Heart left ventricle (tissue), 13 donors: ENCODE measurements around the gene TRPM3.

Experiments
- POLR2A ChIP-seq, 2 donors: fragments of 450-650 bp; IDR thresholded peaks; one replicate each; pipeline ENCODE4 v1.6.1; 2017; ENCODE audit warnings: antibody characterized with exemption in 2 of 2, mild to moderate bottlenecking in 2 of 2, moderate library complexity in 2 of 2
- TF ChIP-seq, protein P1 (sequence below), 12 donors: fragments of 200-600 bp; sonication (generic) in 4 of 12; IDR thresholded peaks; one replicate each; pipeline versions ENCODE4 v1.5.0 to v1.8.0; 2018 to 2022; ENCODE audit warnings: antibody characterized with exemption in 12 of 12, mild to moderate bottlenecking in 5 of 12
- donor health status: ischemic (EF 13 %, LVEDD 7.1; RV severe dilation, severe dysfunction).
- donor health status: DM: no; HTN: yes; CAD: no.
- donor health status: DM: no; HTN: no; CAD: no.
- donor health status: ischemic (EF 25% LVEDD 6.9; RV normal size, moderate dysfunction).
- donor health status: ischemic (EF 25% LVEDD 5.7; RV mildly dilated, moderate dysfunction).
- donor health status: ischemic (EF 35%, LVEDD 5.7; RV mildly dilated, moderate dysfunction).
- donor health status: nonischemic (EF 11% LVEDD 7.7; RV severe dilation, severe dysfunction).
- donor health status: DM: yes; HTN: yes; CAD: no.
- donor health status: PGD.
- donor health status: ischemic (EF 29% LVEDD 5.4; RV normal size, mild dysfunction).
- donor health status: nonischemic (EF 23%, LVEDD 6.1; RV moderate dilation, normal function).

DNA sequence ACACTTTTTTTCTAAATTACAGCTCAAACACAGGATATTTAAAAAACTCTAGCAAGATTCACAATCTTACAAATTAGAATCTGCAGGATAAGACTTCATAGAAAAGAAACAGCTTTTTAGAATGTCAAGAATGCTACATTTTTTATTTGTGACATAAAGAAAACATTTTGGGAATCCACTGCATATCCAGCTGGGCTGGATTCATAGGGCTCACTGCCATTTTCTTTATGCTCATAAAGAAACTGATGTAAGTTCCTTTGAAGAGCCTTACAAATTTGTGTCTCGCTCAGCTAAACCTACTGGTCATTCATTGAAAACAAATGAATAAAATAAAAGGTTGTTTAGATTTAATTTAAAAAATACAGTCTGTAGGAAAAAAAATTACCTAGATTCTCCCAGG is 332.3 kb downstream of the TRPM3 start:
- TF ChIP-seq, protein P1, sequence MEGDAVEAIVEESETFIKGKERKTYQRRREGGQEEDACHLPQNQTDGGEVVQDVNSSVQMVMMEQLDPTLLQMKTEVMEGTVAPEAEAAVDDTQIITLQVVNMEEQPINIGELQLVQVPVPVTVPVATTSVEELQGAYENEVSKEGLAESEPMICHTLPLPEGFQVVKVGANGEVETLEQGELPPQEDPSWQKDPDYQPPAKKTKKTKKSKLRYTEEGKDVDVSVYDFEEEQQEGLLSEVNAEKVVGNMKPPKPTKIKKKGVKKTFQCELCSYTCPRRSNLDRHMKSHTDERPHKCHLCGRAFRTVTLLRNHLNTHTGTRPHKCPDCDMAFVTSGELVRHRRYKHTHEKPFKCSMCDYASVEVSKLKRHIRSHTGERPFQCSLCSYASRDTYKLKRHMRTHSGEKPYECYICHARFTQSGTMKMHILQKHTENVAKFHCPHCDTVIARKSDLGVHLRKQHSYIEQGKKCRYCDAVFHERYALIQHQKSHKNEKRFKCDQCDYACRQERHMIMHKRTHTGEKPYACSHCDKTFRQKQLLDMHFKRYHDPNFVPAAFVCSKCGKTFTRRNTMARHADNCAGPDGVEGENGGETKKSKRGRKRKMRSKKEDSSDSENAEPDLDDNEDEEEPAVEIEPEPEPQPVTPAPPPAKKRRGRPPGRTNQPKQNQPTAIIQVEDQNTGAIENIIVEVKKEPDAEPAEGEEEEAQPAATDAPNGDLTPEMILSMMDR (IDR thresholded peaks at IDR 0.05) = no peak
- TF ChIP-seq POLR2A (IDR thresholded peaks at IDR 0.05) = no peak
